HT-29 (cell line): ENCODE results near the gene RCBTB2. TPM values are rescaled to one million over a fixed set of nuclear protein-coding genes. Genes with fewer than 3 reads are reported as not detected.

ENCODE experiments used
- DNase-seq: peaks from one replicate; pipeline ENCODE4 v3.0.0-alpha.2; 2015; ENCODE audit warnings: low spot score
- total RNA-seq: library from RNA; depleted of rRNA; stranded (reverse); fragments of >200 nt; shearing (Covaris generic); gene quantifications from 2 replicates; pipeline ENCODE4 v1.2.3, GENCODE V29; 2014

The RCBTB2 gene
- total RNA-seq, 1 experiment from 2014 or later = 2.9 TPM

DNA sequence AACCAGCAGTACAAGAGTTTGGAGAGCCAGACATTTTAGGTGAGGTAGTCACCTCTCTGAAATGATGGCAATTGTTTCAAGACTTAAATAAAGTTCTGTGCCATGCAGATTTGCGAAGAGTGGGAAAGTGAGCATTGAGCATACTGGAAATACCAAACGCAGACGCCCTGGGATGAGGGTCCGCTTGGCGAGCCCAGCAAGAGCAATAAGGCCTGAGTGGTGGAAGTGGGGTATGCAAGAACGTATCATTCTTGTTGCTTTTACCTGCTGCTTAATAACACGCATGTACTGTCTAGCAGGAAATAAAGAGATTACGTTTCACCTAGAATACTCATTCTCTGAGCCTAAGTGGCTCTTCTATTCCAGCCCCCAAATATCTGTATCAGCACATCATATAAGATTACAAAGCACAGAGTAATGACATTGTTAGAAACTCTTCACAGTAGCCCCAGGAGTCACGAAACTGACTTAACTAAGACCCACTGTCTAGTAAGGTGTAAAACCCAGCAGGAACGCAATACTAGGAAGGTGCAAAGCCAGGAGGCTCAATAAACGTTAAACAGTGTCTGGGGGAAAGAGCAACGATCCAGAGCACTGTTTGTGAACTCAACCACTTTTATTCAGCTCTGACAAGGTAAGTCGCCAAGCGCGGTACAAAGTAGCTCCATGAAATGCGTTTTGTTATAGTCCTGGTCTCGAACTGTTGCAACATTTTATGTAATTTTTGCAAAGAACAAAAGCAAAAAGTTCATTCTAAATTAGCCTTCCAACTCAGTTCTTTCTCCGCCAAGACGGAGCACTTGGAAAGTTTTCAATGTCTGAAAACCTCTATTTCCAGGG, 1.2 kb downstream of the RCBTB2 start:
- DNase-seq = no peak

- no peak for DNase-seq
These were observed 2.0 kb downstream of the RCBTB2 start for GRCh38 chr13:48530833-48531232.

GRCh38 chr13:48528720-48529119, 4.2 kb downstream of the RCBTB2 start:
- no peak for DNase-seq

DNA sequence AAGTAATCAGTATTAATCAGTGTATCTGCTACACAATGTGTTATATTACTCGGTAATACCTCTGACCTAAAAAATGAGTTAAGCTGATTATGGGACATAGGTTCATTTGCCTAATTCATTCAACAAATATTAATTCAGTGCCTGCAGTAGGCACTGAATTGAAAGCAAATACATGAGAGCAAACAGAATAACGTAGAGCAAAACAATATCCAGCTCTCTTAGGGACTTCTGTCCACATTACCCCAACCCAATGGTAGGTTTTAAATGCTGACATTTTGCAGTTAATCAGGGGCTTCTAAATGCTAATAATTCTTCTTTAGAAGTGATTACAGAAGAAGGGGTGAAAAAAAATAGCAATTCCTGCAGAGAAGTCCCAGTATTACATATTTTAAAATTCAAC, 4.9 kb downstream of the RCBTB2 start:
- no peak for DNase-seq

- DNase-seq = no peak
These were observed 6.6 kb downstream of the RCBTB2 start for GRCh38 chr13:48526286-48526685.

GRCh38 chr13:48518083-48518482, 14.8 kb downstream of the RCBTB2 start:
- DNase-seq = no peak

- no peak for DNase-seq
These were observed 17.1 kb downstream of the RCBTB2 start for GRCh38 chr13:48515732-48516131.

DNA sequence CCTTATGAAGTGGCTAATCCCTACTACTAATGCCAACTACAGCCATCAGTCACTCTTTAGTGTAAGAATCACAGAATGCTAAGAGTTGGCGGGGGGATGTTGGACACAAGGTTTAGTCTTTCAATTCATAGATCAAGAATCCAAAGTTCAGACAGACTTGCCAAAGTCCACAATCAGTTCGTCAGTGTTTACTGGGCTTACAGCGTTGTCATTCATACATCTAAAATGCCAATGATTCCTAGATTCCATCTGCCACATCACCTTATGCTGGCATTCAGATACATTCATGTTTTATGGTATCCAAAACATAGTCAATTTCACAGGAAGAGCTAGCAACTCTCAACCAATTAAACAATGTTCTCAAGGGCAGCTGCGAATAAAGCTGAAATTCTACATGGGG, 18.1 kb downstream of the RCBTB2 start:
- DNase-seq = no peak

GRCh38 chr13:48511621-48512230, 21.2 kb downstream of the RCBTB2 start:
- DNase-seq = no peak

DNA sequence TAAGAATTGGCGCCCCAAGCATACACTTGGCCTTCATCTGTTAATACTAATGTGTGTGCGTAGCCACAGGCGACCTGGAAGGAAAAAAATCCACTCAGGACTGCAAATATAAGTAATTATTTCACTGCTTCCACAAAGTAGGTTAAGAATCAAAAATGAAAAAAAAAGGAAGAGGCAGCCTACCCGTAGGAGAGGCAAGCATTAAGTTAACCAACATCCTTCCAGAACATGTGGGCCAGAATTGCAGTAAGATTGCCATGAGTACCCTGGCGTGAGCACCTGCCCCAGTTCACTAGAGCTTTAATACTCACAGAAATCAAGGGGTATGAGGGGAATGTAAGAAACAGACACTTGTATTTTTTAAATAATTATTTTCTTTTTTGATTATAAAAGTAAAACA, 22.2 kb downstream of the RCBTB2 start:
- no peak for DNase-seq

GRCh38 chr13:48508011-48508410, 24.9 kb downstream of the RCBTB2 start:
- no peak for DNase-seq

DNA sequence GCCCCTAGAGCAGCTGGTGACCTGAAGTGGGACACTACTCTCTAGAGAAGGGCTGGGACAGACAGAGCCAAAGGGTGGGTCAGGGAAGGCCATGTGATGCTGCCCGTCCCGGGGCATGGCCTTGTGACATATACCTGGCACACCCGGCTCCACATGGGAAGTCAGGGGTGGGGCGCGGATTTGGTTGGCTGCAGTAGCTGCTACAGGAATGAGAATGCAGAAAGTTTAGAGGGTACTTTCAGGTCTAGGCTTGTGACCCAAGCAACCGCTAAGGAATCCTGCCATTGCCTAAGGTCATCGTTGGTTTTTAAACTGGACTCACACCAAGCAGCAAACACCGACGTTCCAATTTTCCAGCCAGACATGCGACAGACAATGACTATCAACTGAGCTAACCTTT, 25.9 kb downstream of the RCBTB2 start:
- DNase-seq = no peak

GRCh38 chr13:48506092-48506701, 26.7 kb downstream of the RCBTB2 start:
- DNase-seq = no peak

DNA sequence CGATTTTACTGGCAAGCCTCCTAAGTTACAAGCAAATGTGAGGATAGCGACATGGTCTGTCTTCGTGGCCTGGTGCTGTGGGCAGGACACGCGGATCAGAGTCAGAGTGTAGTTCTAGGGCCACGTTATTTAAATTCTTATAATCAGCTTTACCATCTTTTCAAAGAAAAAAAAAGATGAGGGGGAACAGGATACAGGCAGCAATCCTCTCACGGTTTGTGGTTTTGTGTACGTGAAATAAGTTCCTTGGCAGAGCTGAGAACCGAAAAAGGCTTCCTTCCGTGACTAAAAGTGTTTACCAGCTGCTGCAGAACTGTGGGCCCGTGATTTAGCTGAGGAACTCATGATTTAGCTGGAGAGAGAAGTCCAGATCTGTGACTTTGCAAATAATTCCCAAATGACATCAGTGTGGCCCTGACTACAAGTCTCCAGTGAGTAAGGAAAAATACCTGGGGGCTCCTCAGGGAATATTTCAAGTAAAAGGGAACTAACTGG, 27.2 kb downstream of the RCBTB2 start:
- DNase-seq = no peak

DNA sequence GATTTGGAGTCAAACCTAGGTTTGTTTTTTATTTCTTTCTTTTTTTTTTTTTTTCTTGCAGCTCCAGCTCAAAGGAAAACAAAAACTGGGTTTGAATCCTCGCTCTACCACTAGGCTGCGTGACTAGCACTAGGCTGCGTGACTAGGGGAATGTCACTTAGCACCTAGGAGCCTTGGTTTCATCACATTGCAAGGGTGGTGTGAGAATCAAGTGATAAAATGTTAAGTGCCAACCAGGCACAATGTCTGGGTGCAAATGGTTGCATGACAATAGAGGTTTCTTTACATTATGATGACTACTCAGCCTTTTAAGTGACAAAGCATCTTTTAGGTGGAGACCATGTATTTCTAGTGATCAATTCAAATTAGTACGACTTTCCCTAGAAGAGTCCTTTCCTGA, 27.9 kb downstream of the RCBTB2 start:
- DNase-seq = no peak

- no peak for DNase-seq
These were observed 28.3 kb downstream of the RCBTB2 start for GRCh38 chr13:48504606-48505005.

DNA sequence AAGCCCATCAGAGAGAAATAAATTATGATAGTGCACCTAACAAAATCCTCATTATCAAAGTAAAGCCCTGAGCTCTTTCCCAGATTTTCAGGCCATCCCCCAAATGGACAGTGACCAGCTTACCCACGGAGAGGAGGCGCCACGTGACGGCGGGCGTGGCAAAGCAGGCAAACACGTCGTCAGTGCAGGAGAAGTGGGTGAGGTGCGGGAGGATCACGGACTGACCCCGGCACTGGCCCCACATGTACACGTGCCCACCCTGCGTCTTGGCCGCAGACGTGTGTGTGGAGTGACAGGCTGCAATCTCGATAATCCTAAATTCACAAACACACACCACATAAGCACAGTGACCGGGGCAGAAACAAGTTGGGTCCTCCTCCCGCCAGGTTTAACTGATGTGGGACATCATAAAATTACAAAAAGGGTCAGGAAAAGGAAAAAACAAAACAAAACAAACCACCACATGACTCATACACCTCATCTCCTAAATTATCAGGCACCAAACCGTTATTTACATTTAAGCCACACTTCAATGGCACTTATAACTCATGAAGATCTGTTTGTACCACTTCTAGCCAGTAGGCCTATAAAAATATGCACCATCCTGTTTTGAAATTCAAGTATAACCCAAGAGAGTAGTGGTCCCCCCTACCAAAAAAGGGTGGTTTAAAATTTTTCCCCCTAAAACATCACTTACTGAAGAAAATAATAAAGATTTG, 30.1 kb downstream of the RCBTB2 start:
- no peak for DNase-seq

DNA sequence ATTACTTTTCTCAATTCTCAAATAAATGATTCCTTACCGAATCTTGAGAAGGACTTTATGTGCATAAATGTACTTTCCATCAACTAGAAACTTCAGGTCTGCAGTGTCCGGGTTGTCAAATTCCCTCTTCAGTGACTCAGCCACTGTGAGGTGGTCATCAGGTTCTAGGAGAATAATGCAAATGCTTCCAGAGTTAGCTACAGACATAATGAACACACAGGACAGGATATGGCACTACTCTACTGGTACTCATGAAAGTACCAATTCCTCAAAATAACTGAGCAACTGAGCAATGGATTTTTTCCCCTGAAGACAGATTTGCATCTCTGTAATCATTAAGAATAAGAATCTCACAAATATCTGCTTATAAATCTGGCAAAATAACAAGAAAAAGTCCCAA, 31.2 kb downstream of the RCBTB2 start:
- no peak for DNase-seq

GRCh38 chr13:48500652-48501197, 32.2 kb downstream of the RCBTB2 start:
- DNase-seq = no peak

DNA sequence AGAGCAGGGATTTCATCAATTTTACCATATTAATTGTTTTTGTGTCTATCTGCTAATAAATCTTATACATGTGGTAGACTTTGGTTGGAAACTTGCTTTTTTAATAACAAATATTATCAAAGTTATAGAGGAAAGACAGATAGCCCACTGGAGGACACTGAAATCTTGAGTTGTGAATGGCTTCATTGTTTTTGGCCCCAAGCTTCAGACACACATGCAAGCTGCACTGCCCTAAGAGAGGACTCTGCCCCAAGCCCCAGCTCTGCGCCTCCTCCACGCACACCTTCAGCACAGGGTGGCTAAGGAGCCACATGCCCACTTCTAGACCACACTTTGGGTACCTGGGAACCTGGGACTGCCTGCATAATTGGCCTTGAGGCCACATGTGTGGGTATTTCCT, 35.2 kb downstream of the RCBTB2 start:
- DNase-seq = no peak

- DNase-seq = no peak
These were observed 36.4 kb downstream of the RCBTB2 start for GRCh38 chr13:48496271-48497161.
